ENCODE measurements around the gene SHQ1.

DNA sequence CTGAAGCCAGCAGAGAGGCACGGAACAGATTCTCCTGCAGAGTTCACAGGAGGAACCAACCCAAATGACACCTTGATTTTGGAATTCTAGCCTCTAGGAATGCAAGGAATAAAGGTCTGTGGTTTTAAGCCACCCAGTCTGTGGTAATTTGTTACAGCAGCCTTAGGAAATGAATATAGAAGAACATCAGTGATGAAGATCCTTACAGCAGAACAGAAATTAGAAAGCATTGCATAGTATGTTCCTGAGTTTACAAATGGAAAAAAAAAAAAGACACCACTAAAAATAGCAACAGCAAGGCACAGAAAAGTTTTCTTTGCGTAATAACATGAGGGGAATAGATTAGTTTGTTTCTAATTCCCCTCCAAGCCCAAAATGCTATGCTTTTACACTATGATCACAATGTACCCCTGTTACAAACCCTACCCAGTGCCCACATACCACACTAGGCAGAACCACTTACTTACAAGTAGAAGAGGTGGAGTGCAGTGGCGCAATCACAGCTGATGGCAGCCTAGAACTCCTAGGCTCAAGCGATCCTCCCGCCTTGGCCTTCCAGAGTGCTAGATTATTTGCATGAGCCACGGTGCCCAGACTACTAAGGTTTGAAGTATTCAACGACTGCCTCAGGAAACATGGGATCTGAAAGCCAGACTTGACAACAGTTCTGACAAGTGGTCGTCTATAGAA, 84.3 kb downstream of the SHQ1 start:
- TF ChIP-seq POLR2AphosphoS5 (IDR thresholded peaks at IDR 0.05; ENCODE audit: low read depth) (no peak), EZH2 (IDR thresholded peaks at IDR 0.05; ENCODE audit: low read depth, unreplicated experiment) (no peak), EZH2phosphoT487 (IDR thresholded peaks at IDR 0.05; ENCODE audit: unreplicated experiment) (no peak)
- TF ChIP-seq, protein P1, sequence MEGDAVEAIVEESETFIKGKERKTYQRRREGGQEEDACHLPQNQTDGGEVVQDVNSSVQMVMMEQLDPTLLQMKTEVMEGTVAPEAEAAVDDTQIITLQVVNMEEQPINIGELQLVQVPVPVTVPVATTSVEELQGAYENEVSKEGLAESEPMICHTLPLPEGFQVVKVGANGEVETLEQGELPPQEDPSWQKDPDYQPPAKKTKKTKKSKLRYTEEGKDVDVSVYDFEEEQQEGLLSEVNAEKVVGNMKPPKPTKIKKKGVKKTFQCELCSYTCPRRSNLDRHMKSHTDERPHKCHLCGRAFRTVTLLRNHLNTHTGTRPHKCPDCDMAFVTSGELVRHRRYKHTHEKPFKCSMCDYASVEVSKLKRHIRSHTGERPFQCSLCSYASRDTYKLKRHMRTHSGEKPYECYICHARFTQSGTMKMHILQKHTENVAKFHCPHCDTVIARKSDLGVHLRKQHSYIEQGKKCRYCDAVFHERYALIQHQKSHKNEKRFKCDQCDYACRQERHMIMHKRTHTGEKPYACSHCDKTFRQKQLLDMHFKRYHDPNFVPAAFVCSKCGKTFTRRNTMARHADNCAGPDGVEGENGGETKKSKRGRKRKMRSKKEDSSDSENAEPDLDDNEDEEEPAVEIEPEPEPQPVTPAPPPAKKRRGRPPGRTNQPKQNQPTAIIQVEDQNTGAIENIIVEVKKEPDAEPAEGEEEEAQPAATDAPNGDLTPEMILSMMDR (conservative IDR thresholded peaks at IDR 0.05; ENCODE audit: low read depth in 2 of 2): no peak
- TF ChIP-seq, protein P2, sequence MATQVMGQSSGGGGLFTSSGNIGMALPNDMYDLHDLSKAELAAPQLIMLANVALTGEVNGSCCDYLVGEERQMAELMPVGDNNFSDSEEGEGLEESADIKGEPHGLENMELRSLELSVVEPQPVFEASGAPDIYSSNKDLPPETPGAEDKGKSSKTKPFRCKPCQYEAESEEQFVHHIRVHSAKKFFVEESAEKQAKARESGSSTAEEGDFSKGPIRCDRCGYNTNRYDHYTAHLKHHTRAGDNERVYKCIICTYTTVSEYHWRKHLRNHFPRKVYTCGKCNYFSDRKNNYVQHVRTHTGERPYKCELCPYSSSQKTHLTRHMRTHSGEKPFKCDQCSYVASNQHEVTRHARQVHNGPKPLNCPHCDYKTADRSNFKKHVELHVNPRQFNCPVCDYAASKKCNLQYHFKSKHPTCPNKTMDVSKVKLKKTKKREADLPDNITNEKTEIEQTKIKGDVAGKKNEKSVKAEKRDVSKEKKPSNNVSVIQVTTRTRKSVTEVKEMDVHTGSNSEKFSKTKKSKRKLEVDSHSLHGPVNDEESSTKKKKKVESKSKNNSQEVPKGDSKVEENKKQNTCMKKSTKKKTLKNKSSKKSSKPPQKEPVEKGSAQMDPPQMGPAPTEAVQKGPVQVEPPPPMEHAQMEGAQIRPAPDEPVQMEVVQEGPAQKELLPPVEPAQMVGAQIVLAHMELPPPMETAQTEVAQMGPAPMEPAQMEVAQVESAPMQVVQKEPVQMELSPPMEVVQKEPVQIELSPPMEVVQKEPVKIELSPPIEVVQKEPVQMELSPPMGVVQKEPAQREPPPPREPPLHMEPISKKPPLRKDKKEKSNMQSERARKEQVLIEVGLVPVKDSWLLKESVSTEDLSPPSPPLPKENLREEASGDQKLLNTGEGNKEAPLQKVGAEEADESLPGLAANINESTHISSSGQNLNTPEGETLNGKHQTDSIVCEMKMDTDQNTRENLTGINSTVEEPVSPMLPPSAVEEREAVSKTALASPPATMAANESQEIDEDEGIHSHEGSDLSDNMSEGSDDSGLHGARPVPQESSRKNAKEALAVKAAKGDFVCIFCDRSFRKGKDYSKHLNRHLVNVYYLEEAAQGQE (IDR thresholded peaks at IDR 0.05; ENCODE audit: unreplicated experiment): no peak
